CD4-positive, alpha-beta T cell treated with Interleukin-6 for 4 hours (primary cell): ENCODE results near the gene IFT80.
"Not testable (repeated sequence)": the region's sequence is repeated elsewhere in the genome, so short reads cannot be mapped to it uniquely, and the experiment has no call there.

Experiments used
- DNase-seq: peaks from one replicate; pipeline ENCODE4 v3.0.0-alpha.2; 2020; ENCODE audit warnings: mixed read lengths

IFT80 gene

GRCh38 chr3:160355826-160356225, 43.2 kb downstream of the IFT80 start:
- no peak for DNase-seq

DNA sequence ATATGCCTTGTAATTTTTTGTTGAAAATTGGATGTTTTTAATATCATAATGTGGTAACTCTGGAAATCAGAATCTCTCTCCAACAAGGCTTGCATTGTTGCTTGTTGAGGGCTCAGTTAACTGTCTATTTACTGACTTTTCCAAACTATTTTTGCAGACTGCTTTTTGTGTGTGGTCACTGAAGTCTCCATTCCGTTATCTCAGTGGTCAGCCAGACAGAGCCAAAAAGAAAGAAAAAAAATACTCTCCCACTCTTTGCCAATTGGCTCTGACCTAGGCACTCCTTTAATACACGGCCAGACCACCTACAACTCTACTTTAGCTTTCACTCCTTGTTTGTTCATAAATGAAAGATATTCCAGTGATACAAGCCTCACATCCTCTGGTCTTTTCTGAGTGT, 52.5 kb downstream of the IFT80 start:
- no peak for DNase-seq

DNA sequence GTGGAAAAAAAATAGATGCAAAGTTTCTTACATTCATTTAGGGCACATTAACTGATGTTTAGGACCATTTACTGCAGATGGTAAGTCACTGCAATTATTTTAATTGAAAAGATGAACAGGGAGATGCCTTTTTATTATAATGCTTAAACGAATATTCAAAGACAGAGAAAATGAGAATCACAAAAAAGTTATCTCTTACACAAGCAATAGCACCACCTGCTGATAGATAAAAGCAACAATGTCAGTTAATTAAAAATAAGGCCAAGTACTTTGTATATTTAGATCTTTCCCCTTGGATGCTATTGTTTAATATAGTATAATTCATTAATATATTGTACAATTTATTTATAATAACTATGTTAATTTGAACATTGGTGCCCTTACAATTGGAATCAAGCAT, 55.9 kb downstream of the IFT80 start:
- DNase-seq = no peak

DNA sequence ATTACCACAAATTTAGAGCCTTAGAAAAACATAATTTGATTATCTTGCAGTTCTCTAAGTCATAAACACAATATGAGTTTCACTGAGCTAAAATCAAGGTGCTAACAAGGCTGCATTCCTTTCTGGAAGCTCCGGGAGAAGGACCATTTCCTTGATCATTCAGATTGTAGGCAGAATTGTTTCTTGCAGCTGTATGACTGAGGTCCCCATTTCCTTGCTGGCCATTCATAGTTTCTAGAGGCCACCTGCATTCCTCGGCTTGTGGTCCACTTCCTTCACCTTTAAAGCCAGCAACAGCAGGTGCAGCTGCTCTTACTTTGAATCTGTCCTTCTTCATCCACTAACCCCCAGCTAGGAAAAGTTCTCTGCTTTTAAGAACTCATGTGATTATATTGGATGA, 58.7 kb downstream of the IFT80 start:
- DNase-seq = no peak

- no peak for DNase-seq
Observed at GRCh38 chr3:160331127-160331937, 67.7 kb downstream of the IFT80 start.

DNA sequence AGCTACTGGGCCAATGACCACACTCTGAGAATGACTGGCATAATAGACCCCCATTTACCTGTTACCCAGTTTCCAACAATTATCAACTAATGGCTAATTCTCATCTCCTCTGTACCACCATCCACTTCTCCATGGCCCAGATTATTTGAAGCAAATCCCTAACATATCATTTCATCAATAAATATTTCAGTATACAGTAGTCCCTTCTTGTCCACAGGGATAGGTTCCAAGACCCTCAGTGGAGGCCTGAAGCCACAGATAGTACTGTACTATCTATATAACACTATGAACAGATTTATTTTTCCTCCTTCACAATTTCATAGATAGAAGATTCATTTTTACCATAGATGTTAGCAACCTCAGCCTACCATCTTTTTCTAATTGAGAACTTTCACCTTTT, 68.3 kb downstream of the IFT80 start:
- no peak for DNase-seq

- DNase-seq = no peak
Observed at GRCh38 chr3:160330109-160330508, 68.9 kb downstream of the IFT80 start.

DNA sequence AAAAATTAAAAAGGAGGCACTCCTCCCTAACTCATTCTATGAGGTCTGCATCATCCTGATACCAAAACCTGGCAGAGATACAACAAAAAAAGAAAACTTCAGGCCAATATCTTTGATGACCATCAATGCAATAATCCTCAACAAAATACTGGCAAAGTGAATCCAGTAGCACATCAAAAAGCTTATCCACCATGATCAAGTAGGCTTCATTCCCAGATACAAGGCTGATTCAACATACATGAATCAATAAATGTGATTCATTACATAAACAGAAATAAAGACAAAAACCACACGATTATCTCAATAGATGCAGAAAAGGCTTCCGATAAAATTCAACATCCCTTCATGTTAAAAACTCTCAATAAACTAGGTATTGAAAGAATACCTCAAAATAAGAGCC, 72.7 kb downstream of the IFT80 start:
- DNase-seq = not testable (repeated sequence)

DNA sequence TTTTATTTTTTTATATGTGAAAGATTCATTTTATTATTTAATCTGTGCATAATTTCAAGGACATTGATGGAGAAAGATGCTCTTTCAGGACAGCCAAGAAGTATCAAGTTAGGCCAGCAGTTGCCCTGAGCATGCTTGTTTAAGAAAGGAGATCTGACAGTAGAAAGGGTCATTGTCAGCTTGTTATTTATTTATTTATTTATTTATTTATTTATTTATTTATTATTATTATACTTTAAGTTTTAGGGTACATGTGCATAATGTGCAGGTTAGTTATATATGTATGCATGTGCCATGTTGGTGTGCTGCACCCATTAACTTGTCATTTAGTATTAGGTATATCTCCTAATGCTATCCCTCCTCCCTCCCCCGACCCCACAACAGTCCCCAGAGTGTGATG, 77.2 kb downstream of the IFT80 start:
- not testable (repeated sequence) for DNase-seq

GRCh38 chr3:160319322-160319721, 79.7 kb downstream of the IFT80 start:
- DNase-seq = no peak

DNA sequence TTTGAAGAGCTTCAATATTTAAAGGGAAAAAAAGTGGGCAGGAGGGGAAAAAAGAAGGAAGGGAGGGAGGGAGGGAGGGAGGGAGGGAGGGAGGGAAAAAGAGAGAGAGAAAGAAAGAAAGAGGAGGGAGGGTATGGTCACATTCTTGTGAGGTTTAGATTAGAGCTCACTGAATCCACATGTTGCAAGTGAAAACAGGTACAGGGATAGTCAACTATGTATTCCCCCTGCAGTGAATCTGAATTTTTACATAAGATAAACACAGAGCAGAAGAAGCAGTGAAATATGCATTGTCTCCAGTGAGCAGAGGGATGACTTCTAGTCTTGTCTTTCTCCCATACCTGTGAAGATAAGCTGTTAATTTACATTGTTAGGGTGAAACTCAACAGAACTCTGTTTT, 84.0 kb downstream of the IFT80 start:
- DNase-seq = no peak

GRCh38 chr3:160312014-160312624, 86.9 kb downstream of the IFT80 start:
- DNase-seq = no peak

DNA sequence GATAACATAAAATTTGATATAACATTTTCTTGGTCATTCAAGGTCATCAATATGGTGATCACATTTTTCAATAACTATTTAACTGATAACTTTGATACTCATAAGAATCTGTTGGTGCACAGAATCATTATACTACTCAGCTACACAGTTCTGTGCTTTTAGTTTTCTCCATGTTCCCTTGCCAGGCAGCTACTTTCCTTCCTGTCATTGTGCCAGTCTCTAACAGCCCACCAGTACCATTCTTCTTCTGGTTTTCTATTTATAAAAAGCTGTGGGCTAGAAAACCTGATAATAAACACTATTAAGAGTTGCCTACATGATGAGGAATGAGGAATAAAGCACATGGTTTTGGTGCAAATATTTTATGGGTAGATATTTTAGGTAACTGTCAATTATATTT, 96.2 kb downstream of the IFT80 start:
- no peak for DNase-seq

DNA sequence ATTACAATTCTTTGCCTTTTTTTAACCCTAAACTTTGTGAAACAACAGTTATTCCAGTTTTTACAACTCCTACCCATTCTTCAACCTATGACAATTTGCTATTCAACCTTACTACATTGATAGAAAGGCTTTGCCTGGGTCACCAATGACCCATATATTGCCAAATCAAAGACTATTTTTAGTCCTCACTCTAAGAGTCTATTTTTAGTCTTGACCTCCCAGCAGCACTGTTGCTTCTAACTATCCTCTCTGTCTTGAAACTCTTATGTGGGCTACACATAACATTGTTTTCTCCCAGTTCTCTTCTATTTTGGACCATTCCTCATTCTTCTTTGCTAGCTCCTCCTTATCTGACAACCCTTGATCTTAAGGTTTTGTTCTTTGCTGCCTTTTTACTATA, 102.4 kb downstream of the IFT80 start:
- no peak for DNase-seq

DNA sequence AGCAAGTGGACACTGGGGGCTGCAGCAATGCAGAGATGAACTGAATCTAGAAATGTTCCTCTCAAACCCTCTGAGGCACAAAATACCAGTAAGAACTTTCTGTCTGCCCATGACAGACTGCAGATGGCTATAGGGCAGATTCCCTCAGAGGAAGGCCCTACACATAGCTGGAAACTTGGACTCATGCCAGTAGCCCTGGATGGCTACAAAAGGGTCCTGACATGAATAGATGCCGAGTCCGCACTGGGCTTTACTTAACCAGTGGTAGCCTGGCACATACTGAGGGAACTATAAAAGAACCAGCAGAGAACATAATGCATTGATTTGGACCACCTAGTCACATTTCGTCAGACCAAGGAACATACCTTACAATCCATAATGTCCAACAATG, 107.1 kb downstream of the IFT80 start:
- no peak for DNase-seq

- no peak for DNase-seq
Observed at GRCh38 chr3:160291290-160291908, 107.6 kb downstream of the IFT80 start.

- DNase-seq = no peak
Observed at GRCh38 chr3:160287666-160288065, 111.4 kb downstream of the IFT80 start.

GRCh38 chr3:160286231-160286630, 112.8 kb downstream of the IFT80 start:
- no peak for DNase-seq

DNA sequence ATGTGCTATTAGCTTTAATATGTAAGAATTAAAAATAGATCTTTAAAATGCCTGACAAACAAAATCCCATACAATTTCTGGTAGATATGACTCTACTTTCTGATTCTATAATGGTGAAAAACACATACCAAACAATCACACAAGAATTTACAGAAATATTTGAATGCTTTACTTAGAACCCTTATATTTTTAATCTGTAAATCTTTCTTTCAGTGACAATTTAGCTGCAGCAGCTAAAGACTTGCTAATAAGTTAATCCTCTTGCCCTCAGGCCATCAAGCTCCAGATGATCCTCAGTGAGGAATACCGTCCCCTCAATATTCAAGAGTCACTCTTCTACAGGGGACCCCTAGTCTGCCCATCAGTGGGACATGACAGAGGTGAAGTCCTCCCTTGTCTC, 118.2 kb downstream of the IFT80 start:
- DNase-seq = no peak

GRCh38 chr3:160279657-160280056, 119.4 kb downstream of the IFT80 start:
- no peak for DNase-seq

- DNase-seq = no peak
Observed at GRCh38 chr3:160278210-160278609, 120.8 kb downstream of the IFT80 start.

- DNase-seq = no peak
Observed at GRCh38 chr3:160265088-160265487, 133.9 kb downstream of the IFT80 start.

DNA sequence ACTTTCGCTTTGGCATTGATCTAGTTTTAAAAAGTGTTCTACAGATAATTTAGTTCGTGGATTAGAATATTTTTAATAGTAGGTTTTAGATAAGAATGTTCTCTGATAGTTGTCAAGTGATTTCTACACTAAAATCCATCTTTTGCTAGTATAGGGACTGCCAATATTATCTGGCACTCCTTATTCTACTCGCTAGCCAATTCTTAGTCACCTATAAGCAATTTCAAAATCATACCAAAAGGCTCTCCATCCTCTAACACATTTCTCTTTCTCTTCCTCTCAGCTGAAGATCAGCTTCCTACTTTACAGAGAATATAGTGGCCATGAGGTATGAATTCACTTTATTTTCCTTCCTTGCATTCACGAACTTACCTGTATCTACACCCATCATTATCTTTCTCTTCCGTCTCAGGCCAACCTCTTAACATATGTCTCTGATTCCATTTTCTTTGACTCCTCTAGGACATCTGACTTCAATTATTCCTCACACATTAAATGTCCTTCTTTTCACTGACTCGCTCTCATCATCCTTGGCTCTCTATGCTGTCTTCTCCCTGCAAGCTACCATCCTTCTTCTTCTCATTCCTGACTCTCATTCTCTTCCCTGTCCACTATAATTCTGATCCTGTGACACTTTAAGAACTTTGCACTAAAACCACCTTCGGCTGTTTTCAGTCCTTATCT, 138.3 kb downstream of the IFT80 start:
- DNase-seq = no peak

- no peak for DNase-seq
Observed at GRCh38 chr3:160259589-160259988, 139.4 kb downstream of the IFT80 start.
